K562 (cell line): ENCODE measurements around the gene DTD1. TPM values are rescaled to one million over a fixed set of nuclear protein-coding genes. Genes with fewer than 3 reads are reported as not detected.

Experiments
- ATF7 ChIP-seq: fragments of 450-650 bp; IDR thresholded peaks from 2 replicates; pipeline ENCODE4 v1.7.1; 2014; ENCODE audit warnings: mild to moderate bottlenecking, moderate library complexity
- BRD9 ChIP-seq: fragments of 450-650 bp; IDR thresholded peaks from 2 replicates; pipeline ENCODE4 v1.6.1; 2018; ENCODE audit warnings: low read depth; ENCODE audit not compliant: partially characterized antibody
- COPS2 ChIP-seq: fragments of 450-650 bp; conservative IDR thresholded peaks from 2 replicates; pipeline ENCODE4 v1.6.1; 2016; ENCODE audit warnings: mild to moderate bottlenecking, moderate library complexity
- EP300 ChIP-seq: IDR thresholded peaks from 2 replicates; pipeline ENCODE4 v1.6.1; 2012; ENCODE audit warnings: low read length, improper control_type of control experiment
- FOXJ2 ChIP-seq: fragments of 200-800 bp; sonication (Bioruptor generic); IDR thresholded peaks from 2 replicates; pipeline ENCODE4 v1.6.1; 2016; ENCODE audit warnings: missing genetic modification characterization, missing compliant biosample characterization
- KAT2B ChIP-seq: IDR thresholded peaks from one replicate; pipeline ENCODE4 v1.6.1; 2012; ENCODE audit warnings: low read depth, mild to moderate bottlenecking, control low read depth, inconsistent platforms, low read length, moderate library complexity
- MYC ChIP-seq, 2 experiments: fragments of 250-450 bp in 1 of 2; sonication (Bioruptor Pico) in 1 of 2; IDR thresholded peaks; 2 replicates each; pipeline versions ENCODE4 v1.5.1 to v1.6.1; 2012 to 2021; ENCODE audit warnings: low read depth in 2 of 2, borderline replicate concordance in 1 of 2, improper control_type of control experiment in 1 of 2, low read length in 1 of 2, mild to moderate bottlenecking in 1 of 2, moderate library complexity in 1 of 2
- NR2C1 ChIP-seq, 2 experiments: fragments of 450-650 bp; IDR thresholded peaks; 2 replicates each; pipeline ENCODE4 v1.6.1; 2017; ENCODE audit warnings: mild to moderate bottlenecking in 2 of 2, antibody characterized with exemption in 1 of 2, inconsistent platforms in 1 of 2, missing compliant biosample characterization in 1 of 2, missing genetic modification characterization in 1 of 2
- PML ChIP-seq: IDR thresholded peaks from 2 replicates; pipeline ENCODE4 v1.6.1; 2012; ENCODE audit warnings: low read length, inconsistent platforms
- POLR3A ChIP-seq: IDR thresholded peaks from 2 replicates; pipeline ENCODE4 v1.6.1; 2011; ENCODE audit warnings: borderline replicate concordance, mild to moderate bottlenecking, moderate library complexity; ENCODE audit not compliant: insufficient read length, insufficient read depth; ENCODE audit errors: extremely low read depth
- RNF2 ChIP-seq: sonication (generic); IDR thresholded peaks from 2 replicates; pipeline ENCODE4 v1.6.1; 2016
- TCF3 ChIP-seq: sonication (generic); formaldehyde crosslinking; IDR thresholded peaks from 2 replicates; pipeline ENCODE4 v1.4.0; 2020; ENCODE audit warnings: mild to moderate bottlenecking, missing genetic modification reagents
- TRIM24 ChIP-seq, 2 experiments: fragments of 450-650 bp; IDR thresholded peaks; 2 replicates each; pipeline ENCODE4 v1.6.1; 2016
- ZNF384 ChIP-seq: IDR thresholded peaks from 2 replicates; pipeline ENCODE4 v1.6.1; 2012; ENCODE audit warnings: low read depth, low read length, improper control_type of control experiment
- ZNF445 ChIP-seq: fragments of 250-450 bp; sonication (Bioruptor Pico); IDR thresholded peaks from 2 replicates; pipeline ENCODE4 v1.4.0; 2020; ENCODE audit warnings: low read depth, mild to moderate bottlenecking, moderate library complexity
- ZNF589 ChIP-seq: fragments of 200-800 bp; sonication (Bioruptor generic); IDR thresholded peaks from 2 replicates; pipeline ENCODE4 v1.6.1; 2016; ENCODE audit warnings: low read depth, missing genetic modification characterization, missing compliant biosample characterization
- polyA plus RNA-seq, 8 experiments: library from polyadenylated mRNA; depleted of rRNA in 4 of 8; stranded (reverse) in 5 of 8; unstranded in 3 of 8; fragments of >200 nt; fragmentation: Nextera tagmentation in 2 of 8; fragmentation: Illumina TruSeq in 1 of 8; extraction: Ambion mirVana in 2 of 8; extraction: Trizol in 1 of 8; gene quantifications; 2 replicates each; pipeline versions ENCODE4 v1.2.1 to v1.2.3, GENCODE V29; 2011 to 2014; ENCODE audit warnings: inconsistent platforms in 1 of 8, missing spikeins in 1 of 8
- total RNA-seq, 7 experiments: library from RNA; depleted of rRNA in 6 of 7; stranded (reverse); fragments of >200 nt in 6 of 7; fragmentation: Illumina TruSeq in 2 of 7; extraction: Trizol in 2 of 7; gene quantifications; 2 replicates each; pipeline versions ENCODE4 v1.2.1 to v1.2.3, GENCODE V29; 2011 to 2021; ENCODE audit warnings: low replicate concordance in 1 of 7
- TF ChIP-seq, protein P1 (sequence below): fragments of 250-450 bp; sonication (Bioruptor Pico); IDR thresholded peaks from 2 replicates; pipeline ENCODE4 v1.5.0; 2020; ENCODE audit warnings: mild to moderate bottlenecking, borderline replicate concordance
- TF ChIP-seq, protein P2 (sequence below): sonication (generic); formaldehyde crosslinking; IDR thresholded peaks from 2 replicates; pipeline ENCODE4 v1.8.0; 2022; ENCODE audit warnings: mild to moderate bottlenecking, missing genetic modification reagents
- TF ChIP-seq, protein P3 (sequence below), 2 experiments: IDR thresholded peaks in 1 of 2; conservative IDR thresholded peaks in 1 of 2; 2 replicates each; pipeline ENCODE4 v1.6.1; 2016; ENCODE audit warnings: low read depth in 2 of 2, mild to moderate bottlenecking in 1 of 2, missing compliant biosample characterization in 1 of 2, missing genetic modification characterization in 1 of 2, moderate library complexity in 1 of 2

DTD1 gene
- total and polyA plus RNA-seq, 9 of the 15 experiments (the other 6 are each of a cell fraction or from before 2014, with no cell fraction given) = 5.7 to 28.6 (median 26.8) TPM

DNA sequence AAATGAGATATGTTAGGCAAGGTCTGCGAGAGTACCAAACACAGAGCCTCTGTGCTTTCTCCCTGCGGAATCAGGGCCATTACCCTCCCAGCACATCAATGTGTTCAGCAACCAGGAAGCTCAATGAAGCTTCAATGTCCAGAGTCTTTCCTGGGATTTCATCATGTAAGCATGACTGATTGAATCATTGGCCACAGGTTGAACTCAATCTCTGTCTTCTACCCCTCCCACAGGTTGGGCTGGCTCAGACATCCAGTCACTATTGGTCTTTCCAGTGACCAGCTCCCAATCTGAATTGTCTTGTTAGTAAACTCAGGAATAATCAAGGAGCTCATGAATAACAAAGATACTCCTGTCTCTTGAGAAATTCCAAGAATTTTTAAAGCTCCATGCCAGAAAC is 2.7 kb upstream of the DTD1 start (continued):
- TF ChIP-seq, protein P1, sequence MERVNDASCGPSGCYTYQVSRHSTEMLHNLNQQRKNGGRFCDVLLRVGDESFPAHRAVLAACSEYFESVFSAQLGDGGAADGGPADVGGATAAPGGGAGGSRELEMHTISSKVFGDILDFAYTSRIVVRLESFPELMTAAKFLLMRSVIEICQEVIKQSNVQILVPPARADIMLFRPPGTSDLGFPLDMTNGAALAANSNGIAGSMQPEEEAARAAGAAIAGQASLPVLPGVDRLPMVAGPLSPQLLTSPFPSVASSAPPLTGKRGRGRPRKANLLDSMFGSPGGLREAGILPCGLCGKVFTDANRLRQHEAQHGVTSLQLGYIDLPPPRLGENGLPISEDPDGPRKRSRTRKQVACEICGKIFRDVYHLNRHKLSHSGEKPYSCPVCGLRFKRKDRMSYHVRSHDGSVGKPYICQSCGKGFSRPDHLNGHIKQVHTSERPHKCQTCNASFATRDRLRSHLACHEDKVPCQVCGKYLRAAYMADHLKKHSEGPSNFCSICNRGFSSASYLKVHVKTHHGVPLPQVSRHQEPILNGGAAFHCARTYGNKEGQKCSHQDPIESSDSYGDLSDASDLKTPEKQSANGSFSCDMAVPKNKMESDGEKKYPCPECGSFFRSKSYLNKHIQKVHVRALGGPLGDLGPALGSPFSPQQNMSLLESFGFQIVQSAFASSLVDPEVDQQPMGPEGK = no peak
- TF ChIP-seq, protein P2, sequence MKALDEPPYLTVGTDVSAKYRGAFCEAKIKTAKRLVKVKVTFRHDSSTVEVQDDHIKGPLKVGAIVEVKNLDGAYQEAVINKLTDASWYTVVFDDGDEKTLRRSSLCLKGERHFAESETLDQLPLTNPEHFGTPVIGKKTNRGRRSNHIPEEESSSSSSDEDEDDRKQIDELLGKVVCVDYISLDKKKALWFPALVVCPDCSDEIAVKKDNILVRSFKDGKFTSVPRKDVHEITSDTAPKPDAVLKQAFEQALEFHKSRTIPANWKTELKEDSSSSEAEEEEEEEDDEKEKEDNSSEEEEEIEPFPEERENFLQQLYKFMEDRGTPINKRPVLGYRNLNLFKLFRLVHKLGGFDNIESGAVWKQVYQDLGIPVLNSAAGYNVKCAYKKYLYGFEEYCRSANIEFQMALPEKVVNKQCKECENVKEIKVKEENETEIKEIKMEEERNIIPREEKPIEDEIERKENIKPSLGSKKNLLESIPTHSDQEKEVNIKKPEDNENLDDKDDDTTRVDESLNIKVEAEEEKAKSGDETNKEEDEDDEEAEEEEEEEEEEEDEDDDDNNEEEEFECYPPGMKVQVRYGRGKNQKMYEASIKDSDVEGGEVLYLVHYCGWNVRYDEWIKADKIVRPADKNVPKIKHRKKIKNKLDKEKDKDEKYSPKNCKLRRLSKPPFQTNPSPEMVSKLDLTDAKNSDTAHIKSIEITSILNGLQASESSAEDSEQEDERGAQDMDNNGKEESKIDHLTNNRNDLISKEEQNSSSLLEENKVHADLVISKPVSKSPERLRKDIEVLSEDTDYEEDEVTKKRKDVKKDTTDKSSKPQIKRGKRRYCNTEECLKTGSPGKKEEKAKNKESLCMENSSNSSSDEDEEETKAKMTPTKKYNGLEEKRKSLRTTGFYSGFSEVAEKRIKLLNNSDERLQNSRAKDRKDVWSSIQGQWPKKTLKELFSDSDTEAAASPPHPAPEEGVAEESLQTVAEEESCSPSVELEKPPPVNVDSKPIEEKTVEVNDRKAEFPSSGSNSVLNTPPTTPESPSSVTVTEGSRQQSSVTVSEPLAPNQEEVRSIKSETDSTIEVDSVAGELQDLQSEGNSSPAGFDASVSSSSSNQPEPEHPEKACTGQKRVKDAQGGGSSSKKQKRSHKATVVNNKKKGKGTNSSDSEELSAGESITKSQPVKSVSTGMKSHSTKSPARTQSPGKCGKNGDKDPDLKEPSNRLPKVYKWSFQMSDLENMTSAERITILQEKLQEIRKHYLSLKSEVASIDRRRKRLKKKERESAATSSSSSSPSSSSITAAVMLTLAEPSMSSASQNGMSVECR (CRISPR knock-in tag) = no peak
- TF ChIP-seq PML (no peak), NR2C1 (IDR thresholded peaks at IDR 0.05) (no peak), NR2C1 (tag; IDR thresholded peaks at IDR 0.05) (0 out of 2 replicates have a peak, but pooled peaks have one; percentile 6), RNF2 (peak; percentile 66), TCF3 (CRISPR knock-in tag) (no peak), ZNF589 (CRISPR knock-in tag) (peak; percentile 33; the same call in 1 of the 2 replicates), TRIM24 (IDR thresholded peaks at IDR 0.05) (peak; percentile 77 to 83; a peak in 2 of 4 replicates), KAT2B (no peak), COPS2 (no peak), BRD9 (peak; percentile 28), ZNF445 (CRISPR knock-in tag) (no peak), ATF7 (peak; percentile 83), EP300 (peak; percentile 85), ZNF384 (no peak), POLR3A (no peak), FOXJ2 (tag) (no peak), MYC (IDR thresholded peaks at IDR 0.05; ENCODE audit: low read depth, low read length) (peak; percentile 90), MYC (CRISPR knock-in tag; IDR thresholded peaks at IDR 0.05; ENCODE audit: borderline replicate concordance, low read depth) (no peak)
- TF ChIP-seq, protein P3, sequence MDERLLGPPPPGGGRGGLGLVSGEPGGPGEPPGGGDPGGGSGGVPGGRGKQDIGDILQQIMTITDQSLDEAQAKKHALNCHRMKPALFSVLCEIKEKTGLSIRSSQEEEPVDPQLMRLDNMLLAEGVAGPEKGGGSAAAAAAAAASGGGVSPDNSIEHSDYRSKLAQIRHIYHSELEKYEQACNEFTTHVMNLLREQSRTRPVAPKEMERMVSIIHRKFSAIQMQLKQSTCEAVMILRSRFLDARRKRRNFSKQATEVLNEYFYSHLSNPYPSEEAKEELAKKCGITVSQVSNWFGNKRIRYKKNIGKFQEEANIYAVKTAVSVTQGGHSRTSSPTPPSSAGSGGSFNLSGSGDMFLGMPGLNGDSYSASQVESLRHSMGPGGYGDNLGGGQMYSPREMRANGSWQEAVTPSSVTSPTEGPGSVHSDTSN (CRISPR knock-in tag; IDR thresholded peaks at IDR 0.05; ENCODE audit: low read depth) = no peak
- TF ChIP-seq, protein P3 (tag; conservative IDR thresholded peaks at IDR 0.05; ENCODE audit: low read depth) = peak; percentile 44; the same call in 1 of the 2 replicates
